Endothelial cell of umbilical vein (primary cell): ENCODE results near the gene RAB39A. TPM values are rescaled to one million over a fixed set of nuclear protein-coding genes. Genes with fewer than 3 reads are reported as not detected.

ENCODE experiments used
- BruUV-seq: library from RNA; stranded (reverse); fragments of 400-500 nt; replicated peaks from 2 replicates; lab custom pipeline; 2021; lab: Mats Ljungman, UMichigan
- CTCF ChIA-PET: fragments of 300-600, 350-600 bp; sonication (Branson Sonifier 250); formaldehyde crosslinking; loops from one replicate; lab custom pipeline; 2021; ENCODE audit warnings: antibody characterized with exemption, inconsistent platforms; lab: Charles Lee
- POLR2A ChIA-PET: fragments of 300-600, 350-600 bp; sonication (Branson Sonifier 250); formaldehyde crosslinking; loops from one replicate; lab custom pipeline; 2021; ENCODE audit warnings: antibody characterized with exemption, inconsistent platforms; lab: Charles Lee
- DNase-seq: peaks from one replicate; pipeline ENCODE4 v3.0.0-alpha.2; 2011; ENCODE audit warnings: low read depth, low spot score
- FAIRE-seq: peaks from 2 replicates; lab custom pipeline; 2011; peaks lifted over from hg19 to GRCh38; lab: Jason Lieb, UNC
- H2AFZ ChIP-seq: 2 replicates; pipeline ENCODE4 v1.6.0; 2012; ENCODE audit warnings: low read depth, low read length, control low read depth, inconsistent platforms
- H3K27ac ChIP-seq: 2 replicates; pipeline ENCODE4 v1.5.1; 2011; ENCODE audit warnings: low read depth, mild to moderate bottlenecking, control low read depth, low read length, moderate library complexity; ENCODE audit not compliant: insufficient read depth
- H3K27me3 ChIP-seq, 2 experiments: 2 replicates each; pipeline versions ENCODE4 v1.6.0 to v1.6.1; 2011; ENCODE audit warnings: low read length in 2 of 2, mixed read lengths in 1 of 2; ENCODE audit not compliant: control insufficient read depth in 2 of 2, insufficient read depth in 2 of 2
- H3K36me3 ChIP-seq, 2 experiments: 2 replicates in 1 of 2; 3 replicates in 1 of 2; pipeline ENCODE4 v1.5.1; 2011; ENCODE audit warnings: low read length in 2 of 2, mild to moderate bottlenecking in 1 of 2, moderate library complexity in 1 of 2; ENCODE audit not compliant: control insufficient read depth in 2 of 2, insufficient read depth in 2 of 2; ENCODE audit errors: extremely low read depth in 1 of 2
- H3K4me1 ChIP-seq: 3 replicates; pipeline ENCODE4 v1.5.1; 2011; ENCODE audit warnings: mild to moderate bottlenecking, low read length; ENCODE audit not compliant: control insufficient read depth, insufficient read depth; ENCODE audit errors: extremely low read depth
- H3K4me2 ChIP-seq: 2 replicates; pipeline ENCODE4 v1.6.1; 2011; ENCODE audit warnings: low read length, control low read depth, mixed read lengths; ENCODE audit not compliant: insufficient read depth
- H3K4me3 ChIP-seq, 3 experiments: fragments of 200-600 bp in 1 of 3; sonication (generic), shearing (Covaris generic) in 1 of 3; replicated peaks in 1 of 3; 2 replicates each; pipeline ENCODE4 v1.5.1; 2011 to 2016; ENCODE audit warnings: control low read depth in 3 of 3, low read length in 3 of 3, mild to moderate bottlenecking in 2 of 3, inconsistent platforms in 1 of 3, low read depth in 1 of 3, moderate library complexity in 1 of 3; ENCODE audit not compliant: insufficient read depth in 1 of 3
- H3K79me2 ChIP-seq: 2 replicates; pipeline ENCODE4 v1.6.0; 2012; ENCODE audit warnings: low read length, inconsistent platforms; ENCODE audit not compliant: control insufficient read depth, insufficient read depth
- H3K9ac ChIP-seq: replicated peaks from 2 replicates; pipeline ENCODE3; 2011; ENCODE audit warnings: low read length, control low read depth; ENCODE audit not compliant: insufficient read depth; ENCODE audit errors: extremely low read depth
- H3K9me1 ChIP-seq: replicated peaks from 3 replicates; pipeline ENCODE4 v1.6.0; 2011; ENCODE audit warnings: mild to moderate bottlenecking, low read length; ENCODE audit not compliant: control insufficient read depth, insufficient read depth; ENCODE audit errors: extremely low read depth
- H3K9me3 ChIP-seq: replicated peaks from 2 replicates; pipeline ENCODE4 v1.5.1; 2012; ENCODE audit warnings: low read length, inconsistent platforms; ENCODE audit not compliant: control insufficient read depth, insufficient read depth
- H4K20me1 ChIP-seq: replicated peaks from 2 replicates; pipeline ENCODE3; 2011; ENCODE audit warnings: mild to moderate bottlenecking, low read length; ENCODE audit not compliant: control insufficient read depth, insufficient read depth; ENCODE audit errors: extremely low read depth
- EZH2 ChIP-seq: IDR thresholded peaks from 2 replicates; pipeline ENCODE4 v1.6.1; 2012; ENCODE audit warnings: borderline replicate concordance, low read depth, mild to moderate bottlenecking, moderate library complexity, low read length, inconsistent platforms; ENCODE audit not compliant: severe bottlenecking
- FOS ChIP-seq: IDR thresholded peaks from 2 replicates; pipeline ENCODE4 v1.6.1; 2011; ENCODE audit warnings: mild to moderate bottlenecking, low read length, moderate library complexity, borderline replicate concordance; ENCODE audit not compliant: insufficient read depth
- GATA2 ChIP-seq: IDR thresholded peaks from 2 replicates; pipeline ENCODE4 v1.7.0; 2011; ENCODE audit warnings: low read depth, mild to moderate bottlenecking, moderate library complexity, mixed read lengths, low read length; ENCODE audit not compliant: insufficient read length, insufficient read depth
- JUN ChIP-seq: IDR thresholded peaks from 2 replicates; pipeline ENCODE4 v1.6.1; 2011; ENCODE audit warnings: borderline replicate concordance, low read depth; ENCODE audit not compliant: insufficient read length, insufficient read depth
- MYC ChIP-seq: IDR thresholded peaks from one replicate; pipeline ENCODE4 v1.6.1; 2011; ENCODE audit warnings: mild to moderate bottlenecking, low read depth, low read length
- POLR2A ChIP-seq: IDR thresholded peaks from 2 replicates; pipeline ENCODE4 v1.6.1; 2012; ENCODE audit warnings: low read depth, mild to moderate bottlenecking, control low read depth, low read length
- POLR2AphosphoS5 ChIP-seq: IDR thresholded peaks from 2 replicates; pipeline ENCODE4 v1.6.1; 2012; ENCODE audit warnings: low read depth, mild to moderate bottlenecking, control low read depth, low read length, moderate library complexity; ENCODE audit not compliant: insufficient read depth
- dilution Hi-C: fragments of 300-500 bp; cut with MboI; formaldehyde crosslinking; loops from one replicate; pipeline ENCODE4 v1.15.0; 2019; ENCODE audit warnings: low sequenced_read_pairs; ENCODE audit not compliant: extremely low pct_ligation_motif_present
- intact Hi-C: fragments of 100-400 bp; cut with micrococcal nuclease; formaldehyde crosslinking; loops from one replicate; pipeline ENCODE4 v1.10.0; 2022
- polyA plus RNA-seq, 4 experiments: library from polyadenylated mRNA; depleted of rRNA in 3 of 4; stranded (reverse) in 3 of 4; unstranded in 1 of 4; fragments of >200 nt; gene quantifications; 2 replicates each; pipeline versions ENCODE4 v1.2.1 to v1.2.3, GENCODE V29; 2011 to 2012; ENCODE audit warnings: missing spikeins in 1 of 4
- total RNA-seq: library from RNA; stranded (reverse); gene quantifications from 2 replicates; pipeline ENCODE4 v1.2.3, GENCODE V29; 2021
- TF ChIP-seq, protein P1 (sequence below): IDR thresholded peaks from 2 replicates; pipeline ENCODE4 v1.6.1; 2011; ENCODE audit not compliant: insufficient read depth, insufficient read length
- TF ChIP-seq, protein P2 (sequence below), 2 donors: IDR thresholded peaks; 1 replicate in 1 of 2; 2 replicates in 1 of 2; pipeline ENCODE4 v1.5.1; 2011; ENCODE audit warnings: low read length in 2 of 2, mild to moderate bottlenecking in 2 of 2, moderate library complexity in 2 of 2, control low read depth in 1 of 2, inconsistent platforms in 1 of 2, low read depth in 1 of 2; ENCODE audit not compliant: insufficient read depth in 1 of 2; ENCODE audit errors: extremely low read depth in 1 of 2

Gene RAB39A
- total and polyA plus RNA-seq, 2 donors (not counting 3 experiments of a cell fraction or from before 2014, with no cell fraction given), result not detected

DNA sequence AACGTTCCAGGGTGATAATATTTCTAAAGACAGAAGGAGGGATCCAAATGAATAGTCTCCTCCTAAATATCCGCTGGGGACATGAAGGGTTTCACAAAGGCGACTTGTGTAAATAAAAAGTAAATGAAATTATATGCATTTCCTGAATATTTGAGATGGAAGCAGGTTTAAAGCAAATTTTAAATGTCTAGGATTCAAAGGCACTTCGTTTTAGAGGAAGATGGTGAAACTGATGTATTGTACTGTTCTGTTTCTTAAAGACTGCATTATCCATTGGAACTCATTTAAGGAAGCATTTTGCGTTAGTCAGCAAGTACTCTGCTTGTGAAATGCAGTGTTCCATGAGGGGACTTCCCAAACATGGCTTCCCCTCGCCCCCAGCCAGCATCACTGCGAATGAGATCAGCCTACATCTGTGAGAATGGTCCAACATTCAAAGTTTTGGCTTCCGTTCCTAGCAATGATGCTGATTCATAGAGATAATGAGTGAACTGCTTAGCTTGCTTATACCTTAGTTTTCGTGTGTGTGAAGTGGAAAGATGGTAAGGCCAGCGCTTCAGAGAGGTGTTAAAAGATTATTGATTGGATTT lies 1.5 kb downstream of the RAB39A start:
- peaks cover 9 to 14% of the 10 kb centered on the region in 2 experiments for H3K27me3 ChIP-seq
- FAIRE-seq (no peak), DNase-seq (no peak)
- ChIA-PET CTCF (interaction anchor here (0.6 kb wide), 1 partner anchor 189 kb away, joined by 4 read pairs; no protein-coding TSS in a partner anchor), POLR2A (no interaction called here)
- no peaks in the 10 kb centered on the region for H3K9me3 ChIP-seq
- no TSS peak for BruUV-seq
- H3K79me2 ChIP-seq, result no peaks in the 10 kb centered on the region
- H3K4me2 ChIP-seq, result no peak overlapping the region
- no peak overlapping the region for H3K27ac ChIP-seq
- no peaks in the 10 kb centered on the region for H4K20me1 ChIP-seq
- H3K4me1 ChIP-seq, result peaks cover 2% of the 10 kb centered on the region
- H3K4me3 ChIP-seq, result no peak overlapping the region
- H2AFZ ChIP-seq, result no peak overlapping the region
- dilution Hi-C loops, result no loop called here
- TF ChIP-seq JUN, result no peak
- TF ChIP-seq MYC, result no peak
- TF ChIP-seq, protein P1, sequence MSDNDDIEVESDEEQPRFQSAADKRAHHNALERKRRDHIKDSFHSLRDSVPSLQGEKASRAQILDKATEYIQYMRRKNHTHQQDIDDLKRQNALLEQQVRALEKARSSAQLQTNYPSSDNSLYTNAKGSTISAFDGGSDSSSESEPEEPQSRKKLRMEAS, result no peak
- TF ChIP-seq EZH2, result no peak
- no peak for TF ChIP-seq POLR2AphosphoS5
- no peak for TF ChIP-seq GATA2
- TF ChIP-seq POLR2A, result no peak
- TF ChIP-seq, protein P2, sequence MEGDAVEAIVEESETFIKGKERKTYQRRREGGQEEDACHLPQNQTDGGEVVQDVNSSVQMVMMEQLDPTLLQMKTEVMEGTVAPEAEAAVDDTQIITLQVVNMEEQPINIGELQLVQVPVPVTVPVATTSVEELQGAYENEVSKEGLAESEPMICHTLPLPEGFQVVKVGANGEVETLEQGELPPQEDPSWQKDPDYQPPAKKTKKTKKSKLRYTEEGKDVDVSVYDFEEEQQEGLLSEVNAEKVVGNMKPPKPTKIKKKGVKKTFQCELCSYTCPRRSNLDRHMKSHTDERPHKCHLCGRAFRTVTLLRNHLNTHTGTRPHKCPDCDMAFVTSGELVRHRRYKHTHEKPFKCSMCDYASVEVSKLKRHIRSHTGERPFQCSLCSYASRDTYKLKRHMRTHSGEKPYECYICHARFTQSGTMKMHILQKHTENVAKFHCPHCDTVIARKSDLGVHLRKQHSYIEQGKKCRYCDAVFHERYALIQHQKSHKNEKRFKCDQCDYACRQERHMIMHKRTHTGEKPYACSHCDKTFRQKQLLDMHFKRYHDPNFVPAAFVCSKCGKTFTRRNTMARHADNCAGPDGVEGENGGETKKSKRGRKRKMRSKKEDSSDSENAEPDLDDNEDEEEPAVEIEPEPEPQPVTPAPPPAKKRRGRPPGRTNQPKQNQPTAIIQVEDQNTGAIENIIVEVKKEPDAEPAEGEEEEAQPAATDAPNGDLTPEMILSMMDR (IDR thresholded peaks at IDR 0.05; ENCODE audit: extremely low read depth in 1 of 2, insufficient read depth in 1 of 2, low read depth in 1 of 2, low read length in 2 of 2), result no peak
- TF ChIP-seq FOS, result no peak
- no peaks in the 10 kb centered on the region for H3K9me1 ChIP-seq
- intact Hi-C loops, result loop anchor here (2.0 kb wide), 1 partner anchor 79 kb away; the partner anchor contains the start of gene CUL5
- no peaks in the 10 kb centered on the region for H3K36me3 ChIP-seq
- H3K9ac ChIP-seq, result no peak overlapping the region
